Effector memory CD4-positive, alpha-beta T cell (primary cell): Measurements from ENCODE around the gene S100A5.
A peak's percentile ranks its signal among the peaks of the same experiment; 100 is the strongest.

Source experiments
- DNase-seq, 3 donors: peaks; one replicate each; pipeline ENCODE4 v3.0.0-alpha.2; 2020
- H3K27ac ChIP-seq: 2 replicates; pipeline ENCODE4 v1.7.0; 2013; ENCODE audit warnings: mild to moderate bottlenecking, low read length, moderate library complexity; ENCODE audit not compliant: insufficient read depth, poor library complexity, severe bottlenecking
- H3K27me3 ChIP-seq: replicated peaks from 2 replicates; pipeline ENCODE4 v1.7.0; 2013; ENCODE audit warnings: mild to moderate bottlenecking, low read length; ENCODE audit not compliant: insufficient read depth, control insufficient read depth, poor library complexity, severe bottlenecking
- H3K36me3 ChIP-seq: 2 replicates; pipeline ENCODE4 v1.7.0; 2013; ENCODE audit warnings: mild to moderate bottlenecking, low read length, moderate library complexity; ENCODE audit not compliant: control insufficient read depth, insufficient read depth
- H3K4me1 ChIP-seq: 2 replicates; pipeline ENCODE4 v1.7.0; 2013; ENCODE audit warnings: low read length, mild to moderate bottlenecking; ENCODE audit not compliant: control insufficient read depth, insufficient read depth, poor library complexity, severe bottlenecking
- H3K4me3 ChIP-seq: 2 replicates; pipeline ENCODE4 v1.7.0; 2013; ENCODE audit warnings: low read length, low read depth, mild to moderate bottlenecking; ENCODE audit not compliant: insufficient read depth, poor library complexity, severe bottlenecking
- H3K9me3 ChIP-seq: 2 replicates; pipeline ENCODE4 v1.7.0; 2013; ENCODE audit warnings: mild to moderate bottlenecking, low read length, moderate library complexity; ENCODE audit not compliant: control insufficient read depth

S100A5 gene

DNA sequence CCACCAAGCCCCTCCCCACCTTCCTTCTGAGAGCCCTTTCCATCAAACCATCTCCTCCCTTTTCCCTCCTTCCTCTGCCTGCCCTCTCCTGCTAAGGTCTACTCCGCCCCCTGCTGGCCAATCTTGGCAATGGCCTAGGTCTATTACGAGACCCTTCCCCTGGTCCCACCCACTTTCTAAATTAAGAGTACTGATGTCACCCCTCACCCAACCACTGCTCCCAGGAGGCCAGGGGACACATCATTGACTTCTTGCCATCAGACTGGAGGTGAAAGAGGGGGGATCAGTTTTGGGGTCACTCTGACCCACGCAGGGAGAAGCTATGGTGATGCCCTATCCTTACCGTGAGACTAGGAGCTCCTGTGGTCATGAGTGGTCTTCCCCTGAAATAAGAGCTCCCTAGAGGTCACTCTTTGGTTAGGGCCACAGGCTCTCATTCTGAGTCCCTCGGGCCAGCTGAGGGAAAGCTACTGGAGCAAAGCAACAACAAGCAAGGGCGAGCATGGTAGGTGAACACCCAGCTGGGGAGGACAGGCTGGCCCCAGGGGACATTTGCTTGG, 45.7 kb downstream of the S100A5 start:
- Histone ChIP-seq H3K4me1 (no peaks in the 10 kb centered on the region), H3K4me3 (no peak overlapping the region), H3K27ac (no peak overlapping the region), H3K27me3 (peaks cover 3% of the 10 kb centered on the region), H3K36me3 (no peaks in the 10 kb centered on the region), H3K9me3 (no peaks in the 10 kb centered on the region)
- peak; percentile 34 to 64 (median 44) for DNase-seq

GRCh38 chr1:153493343-153493960, 47.3 kb downstream of the S100A5 start:
- Histone ChIP-seq H3K36me3 (no peaks in the 10 kb centered on the region), H3K4me1 (no peaks in the 10 kb centered on the region), H3K9me3 (no peaks in the 10 kb centered on the region), H3K27me3 (peaks cover 3% of the 10 kb centered on the region), H3K4me3 (no peak overlapping the region), H3K27ac (no peak overlapping the region)
- no peak for DNase-seq

DNA sequence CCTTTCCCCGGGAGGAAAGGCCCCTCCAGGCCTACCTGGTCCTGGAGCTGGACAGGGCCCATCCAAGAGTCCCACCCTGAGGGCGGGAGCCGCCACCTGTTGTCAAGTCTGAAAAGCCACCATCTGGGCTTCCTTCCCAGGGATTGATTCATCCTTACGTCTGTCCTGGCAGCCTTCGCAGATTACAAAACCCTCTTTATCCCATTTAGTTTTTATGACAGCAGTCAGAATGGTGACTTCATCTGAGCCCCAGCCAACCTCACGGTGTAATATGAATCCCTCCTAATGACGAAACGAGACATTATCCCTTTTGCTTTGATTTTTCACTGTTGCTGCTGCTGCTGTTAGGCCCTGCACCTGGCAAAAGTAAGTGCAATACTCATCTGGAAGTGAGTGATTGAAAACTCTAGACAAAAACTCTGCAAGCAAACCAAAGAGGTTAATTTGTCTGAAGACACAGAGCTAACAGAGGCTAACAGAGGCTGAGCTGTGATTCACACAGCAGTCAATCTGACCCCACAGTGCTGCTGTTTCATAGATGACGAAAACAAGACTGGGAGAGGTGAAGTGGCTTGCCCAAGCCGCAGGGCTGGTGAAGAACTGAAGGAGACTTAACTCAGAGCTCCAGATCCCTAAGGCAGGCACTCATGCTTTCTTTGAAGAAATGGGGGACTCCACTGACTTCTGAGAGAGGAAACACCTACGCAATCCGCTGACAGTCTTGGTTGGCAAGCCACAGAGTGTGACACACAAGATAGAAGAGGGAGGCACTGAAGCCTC, 50.3 kb downstream of the S100A5 start:
- Histone ChIP-seq H3K27me3 (peaks cover 3% of the 10 kb centered on the region), H3K4me1 (no peaks in the 10 kb centered on the region), H3K4me3 (no peak overlapping the region), H3K27ac (no peak overlapping the region), H3K9me3 (no peaks in the 10 kb centered on the region), H3K36me3 (no peaks in the 10 kb centered on the region)
- no peak for DNase-seq

GRCh38 chr1:153488731-153489130, 52.0 kb downstream of the S100A5 start:
- no peak for DNase-seq
- Histone ChIP-seq H3K4me3 (no peak overlapping the region), H3K27ac (no peak overlapping the region), H3K27me3 (peaks cover 6% of the 10 kb centered on the region), H3K9me3 (no peaks in the 10 kb centered on the region), H3K4me1 (no peaks in the 10 kb centered on the region), H3K36me3 (no peaks in the 10 kb centered on the region)

DNA sequence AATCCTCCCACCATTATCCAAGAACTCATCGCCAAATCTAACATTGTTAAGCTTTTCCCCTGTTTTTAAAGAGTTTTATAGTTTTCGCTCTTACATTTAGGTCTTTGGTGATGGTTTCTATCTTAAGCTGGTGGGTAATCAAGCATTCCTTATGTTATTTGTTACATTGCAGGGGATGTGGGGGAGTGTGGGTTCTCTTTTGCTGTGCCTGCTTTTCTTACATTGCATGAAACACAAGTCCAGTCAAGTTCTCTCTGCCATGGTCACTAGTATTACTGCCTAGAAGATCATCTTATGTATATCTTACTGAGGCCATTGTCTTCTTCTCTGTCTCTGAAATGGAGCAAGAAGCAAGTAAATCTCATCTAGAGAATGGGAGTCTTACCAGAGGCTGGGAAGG, 53.0 kb downstream of the S100A5 start:
- no peaks in the 10 kb centered on the region for H3K9me3 ChIP-seq
- H3K4me1 ChIP-seq, result no peaks in the 10 kb centered on the region
- H3K27me3 ChIP-seq, result peaks cover 8% of the 10 kb centered on the region
- DNase-seq, result no peak
- no peak overlapping the region for H3K4me3 ChIP-seq
- H3K27ac ChIP-seq, result no peak overlapping the region
- H3K36me3 ChIP-seq, result no peaks in the 10 kb centered on the region
